ENCODE results near the gene USF3.

- no peak for TF ChIP-seq CTCF (IDR thresholded peaks at IDR 0.05)
- TF ChIP-seq POLR2AphosphoS5 (IDR thresholded peaks at IDR 0.05) = no peak
- TF ChIP-seq POLR2A (IDR thresholded peaks at IDR 0.05) = no peak
- TF ChIP-seq EP300 (IDR thresholded peaks at IDR 0.05) = no peak
Observed at GRCh38 chr3:113690482-113690881, 6.0 kb downstream of the USF3 start.
